ENCODE data around the gene MMP24OS. TPM values are rescaled to one million over a fixed set of nuclear protein-coding genes. Genes with fewer than 3 reads are reported as not detected.

The MMP24OS gene
- total RNA-seq, 2 donors from 2014 or later = 32.2 to 38.8 TPM

DNA sequence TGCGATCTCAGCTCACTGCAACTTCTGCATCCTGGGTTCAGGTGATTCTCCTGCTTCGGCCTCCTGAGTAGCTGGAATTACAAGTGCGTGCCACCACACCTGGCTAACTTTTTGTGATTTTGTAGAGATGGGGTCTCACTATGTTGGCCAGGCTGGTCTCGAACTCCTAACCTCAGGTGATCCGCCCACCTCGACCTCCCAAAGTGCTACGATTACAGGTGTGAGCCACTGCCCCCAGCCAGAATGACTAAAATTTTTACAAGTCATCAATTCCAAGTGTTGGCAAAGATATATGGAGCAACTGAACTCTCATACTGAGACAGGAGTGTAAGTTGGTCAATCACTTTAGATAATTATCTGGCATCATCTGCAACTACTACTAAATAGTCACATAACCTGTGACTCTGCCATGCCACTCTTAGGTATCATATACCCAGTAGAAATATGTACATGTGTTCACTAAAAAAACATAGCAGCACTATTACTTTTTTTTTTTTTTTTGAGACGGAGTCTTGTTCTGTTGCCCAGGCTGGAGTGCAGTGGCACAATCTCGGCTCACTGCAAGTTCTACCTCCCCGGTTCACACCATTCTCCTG, 3.7 kb upstream of the MMP24OS start:
- Mint-ChIP-seq H3K27ac (no peak overlapping the region), H3K4me1 (peaks cover 21% of the 10 kb centered on the region), H3K4me3 (no peak overlapping the region), H3K36me3 (ENCODE audit: low read depth) (peaks cover 50% of the 10 kb centered on the region), H3K9me3 (no peaks in the 10 kb centered on the region), H3K27me3 (ENCODE audit: insufficient read depth) (no peaks in the 10 kb centered on the region)
- no peaks in the 10 kb centered on the region for H3K9me3 ChIP-seq (ENCODE audit: control insufficient read depth, low read length)
- DNase-seq = no peak
- TF ChIP-seq CTCF (conservative IDR thresholded peaks at IDR 0.05) = no peak
- H3K4me3 ChIP-seq (ENCODE audit: low read length) = no peak overlapping the region
- no peak overlapping the region for H3K9ac ChIP-seq (ENCODE audit: extremely low read depth, low read length, poor library complexity, severe bottlenecking)
- H3K27me3 ChIP-seq (ENCODE audit: control insufficient read depth, insufficient read depth, low read length, poor library complexity, severe bottlenecking) = no peaks in the 10 kb centered on the region
- WGBS, 2 experiments (ENCODE audit: insufficient coverage in 1 of 2, insufficient read length in 1 of 2) = 89 to 96% methylated on average over 7 to 10 of the region's 10 CpGs
- H3K36me3 ChIP-seq (ENCODE audit: control insufficient read depth, insufficient read depth, low read length) = peaks cover 50% of the 10 kb centered on the region
- peaks cover 9% of the 10 kb centered on the region for H3K4me1 ChIP-seq (ENCODE audit: control insufficient read depth, insufficient read depth, low read length)
- H3K27ac ChIP-seq (ENCODE audit: low read depth, low read length) = no peak overlapping the region

DNA sequence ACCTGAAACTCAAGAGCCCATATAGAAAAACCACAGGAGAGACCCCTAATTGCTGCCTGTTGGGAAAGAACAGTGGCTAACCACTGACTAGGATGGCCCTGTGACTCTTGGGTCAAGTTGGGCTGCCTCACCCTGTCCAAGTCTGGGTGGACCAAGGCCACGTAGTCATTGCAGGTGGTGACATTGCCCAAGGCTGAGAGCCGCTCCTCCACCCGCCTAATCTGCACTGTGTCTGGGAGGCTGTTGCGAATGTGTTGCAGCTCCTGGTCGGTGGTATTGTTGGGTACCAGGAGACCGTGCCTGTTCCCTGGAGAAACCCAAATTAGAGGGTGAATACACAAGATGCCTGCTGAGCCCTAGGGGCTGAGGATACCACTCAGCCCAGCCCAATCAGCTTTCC, 2.6 kb upstream of the MMP24OS start:
- no peak for TF ChIP-seq CTCF (conservative IDR thresholded peaks at IDR 0.05)
- peak overlapping the region; percentile 16 for H3K27ac Mint-ChIP-seq
- H3K36me3 Mint-ChIP-seq (ENCODE audit: low read depth) = peaks cover 55% of the 10 kb centered on the region
- H3K4me3 ChIP-seq (ENCODE audit: low read length) = no peak overlapping the region
- H3K9ac ChIP-seq (ENCODE audit: extremely low read depth, low read length, poor library complexity, severe bottlenecking) = no peak overlapping the region
- no peak for DNase-seq
- no peaks in the 10 kb centered on the region for H3K9me3 Mint-ChIP-seq
- peaks cover 14% of the 10 kb centered on the region for H3K4me1 Mint-ChIP-seq
- 97 to 98% methylated on average over 6 of the region's 6 CpGs for WGBS, 2 experiments (ENCODE audit: insufficient coverage in 1 of 2, insufficient read length in 1 of 2)
- H3K27me3 ChIP-seq (ENCODE audit: control insufficient read depth, insufficient read depth, low read length, poor library complexity, severe bottlenecking) = no peaks in the 10 kb centered on the region
- H3K27ac ChIP-seq (ENCODE audit: low read depth, low read length) = no peak overlapping the region
- no peaks in the 10 kb centered on the region for H3K9me3 ChIP-seq (ENCODE audit: control insufficient read depth, low read length)
- H3K27me3 Mint-ChIP-seq (ENCODE audit: insufficient read depth) = no peaks in the 10 kb centered on the region
- H3K4me3 Mint-ChIP-seq = no peak overlapping the region
- H3K4me1 ChIP-seq (ENCODE audit: control insufficient read depth, insufficient read depth, low read length) = peaks cover 8% of the 10 kb centered on the region
- peaks cover 58% of the 10 kb centered on the region for H3K36me3 ChIP-seq (ENCODE audit: control insufficient read depth, insufficient read depth, low read length)

- Mint-ChIP-seq H3K9me3 (no peaks in the 10 kb centered on the region), H3K36me3 (ENCODE audit: low read depth) (peaks cover 55% of the 10 kb centered on the region), H3K4me3 (no peak overlapping the region), H3K4me1 (peaks cover 8% of the 10 kb centered on the region), H3K27ac (peak overlapping the region; percentile 90), H3K27me3 (ENCODE audit: insufficient read depth) (no peaks in the 10 kb centered on the region)
- Histone ChIP-seq H3K36me3 (ENCODE audit: control insufficient read depth, insufficient read depth, low read length) (peaks cover 58% of the 10 kb centered on the region), H3K9ac (ENCODE audit: extremely low read depth, low read length, poor library complexity, severe bottlenecking) (no peak overlapping the region), H3K9me3 (ENCODE audit: control insufficient read depth, low read length) (no peaks in the 10 kb centered on the region), H3K4me3 (ENCODE audit: low read length) (no peak overlapping the region), H3K4me1 (ENCODE audit: control insufficient read depth, insufficient read depth, low read length) (peaks cover 5% of the 10 kb centered on the region), H3K27me3 (ENCODE audit: control insufficient read depth, insufficient read depth, low read length, poor library complexity, severe bottlenecking) (no peaks in the 10 kb centered on the region), H3K27ac (ENCODE audit: low read depth, low read length) (no peak overlapping the region)
- TF ChIP-seq CTCF (conservative IDR thresholded peaks at IDR 0.05) = no peak
- DNase-seq = no peak
- 98 to 100% methylated on average over 4 to 7 of the region's 7 CpGs for WGBS, 2 experiments (ENCODE audit: insufficient coverage in 1 of 2, insufficient read length in 1 of 2)
Measured at GRCh38 chr20:35279533-35280174, 1.7 kb upstream of the MMP24OS start.

Measured in endodermal cell (in vitro differentiated cells).